GM19395 (cell line): ENCODE data around the gene EIF3A.
A peak's percentile ranks its signal among the peaks of the same experiment; 100 is the strongest.
"Not testable (repeated sequence)": the region's sequence is repeated elsewhere in the genome, so short reads cannot be mapped to it uniquely, and the experiment has no call there.

Experiments used
- ATAC-seq: cut with Tn5 transposase; IDR thresholded peaks from one replicate; pipeline ENCODE4 v1.9.1; 2021; ENCODE audit warnings: mild to moderate bottlenecking, moderate library complexity; ENCODE audit not compliant: unreplicated experiment

EIF3A gene

DNA sequence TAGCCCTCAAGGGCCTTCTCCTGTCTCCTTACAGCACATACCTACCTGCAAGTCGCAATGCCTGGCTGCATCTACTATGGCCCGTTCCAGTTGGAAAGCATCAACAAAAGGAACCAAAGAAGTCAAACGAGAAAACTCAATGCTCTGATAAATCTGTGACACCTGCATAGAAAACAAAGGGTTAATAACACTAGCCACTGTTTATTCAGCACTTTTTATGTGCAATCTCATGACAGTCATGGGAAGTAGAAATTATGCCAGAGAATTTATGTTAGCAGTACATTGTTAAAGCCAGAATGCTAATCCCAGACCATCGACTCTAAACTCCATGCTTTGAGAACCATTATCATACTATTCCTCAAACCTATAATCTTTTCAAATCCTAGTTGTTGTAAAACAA, 21.1 kb downstream of the EIF3A start:
- no peak for ATAC-seq

DNA sequence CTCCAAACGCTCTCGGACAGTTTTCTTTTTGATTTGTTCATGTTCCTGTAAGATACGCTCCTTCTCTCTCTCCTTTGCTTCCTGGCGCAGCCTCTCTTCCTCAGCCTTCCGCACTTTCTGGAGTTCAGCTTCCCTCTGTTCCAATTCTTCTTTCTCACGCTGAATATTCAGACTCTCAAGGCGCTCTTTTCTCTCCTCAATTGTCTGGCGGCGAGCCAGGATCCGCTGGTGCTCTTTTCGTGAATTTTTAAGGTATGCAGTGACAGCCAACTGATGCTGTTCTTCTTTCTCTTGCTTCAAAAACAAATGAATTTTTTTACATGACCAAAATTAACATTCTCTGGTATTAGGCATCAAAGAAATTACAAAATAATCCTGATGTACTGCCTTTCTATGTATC, 22.6 kb downstream of the EIF3A start:
- no peak for ATAC-seq

DNA sequence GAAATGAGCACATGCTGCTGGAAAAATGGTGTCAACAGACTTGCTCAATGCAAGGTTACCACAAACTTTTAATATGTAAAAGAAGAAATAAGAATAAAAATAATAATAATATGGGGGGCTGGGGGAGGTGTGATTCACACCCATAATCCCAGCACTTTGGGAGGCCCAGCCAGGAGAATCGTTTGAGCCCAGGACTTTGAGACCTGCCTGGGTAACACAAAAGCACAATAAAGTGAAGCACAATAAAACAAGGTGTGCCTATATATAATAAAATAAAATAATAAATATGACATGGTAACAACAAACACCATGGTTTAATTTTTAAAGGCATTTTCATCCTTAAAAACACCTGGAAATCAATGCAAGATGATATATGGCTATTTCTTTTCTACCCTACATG, 25.1 kb downstream of the EIF3A start:
- ATAC-seq = no peak

DNA sequence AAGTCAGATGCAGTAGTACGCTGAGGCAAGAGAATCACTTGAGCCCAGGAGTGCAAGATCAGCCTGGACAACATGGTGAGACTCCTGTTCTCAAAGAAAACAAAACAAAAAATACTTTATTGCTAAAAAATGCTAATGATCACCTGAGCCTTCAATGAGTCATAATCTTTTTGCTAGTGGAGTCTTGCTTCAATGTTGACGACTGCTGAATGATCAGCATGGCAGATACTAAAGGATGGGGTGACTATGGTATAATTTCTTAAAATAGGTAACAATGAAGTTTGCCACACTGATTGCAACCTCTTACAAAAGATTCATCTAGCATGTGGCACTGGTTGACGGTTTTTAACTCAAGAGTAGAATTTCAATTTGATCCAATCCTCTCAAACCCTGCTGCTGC, 28.8 kb downstream of the EIF3A start:
- ATAC-seq = no peak

DNA sequence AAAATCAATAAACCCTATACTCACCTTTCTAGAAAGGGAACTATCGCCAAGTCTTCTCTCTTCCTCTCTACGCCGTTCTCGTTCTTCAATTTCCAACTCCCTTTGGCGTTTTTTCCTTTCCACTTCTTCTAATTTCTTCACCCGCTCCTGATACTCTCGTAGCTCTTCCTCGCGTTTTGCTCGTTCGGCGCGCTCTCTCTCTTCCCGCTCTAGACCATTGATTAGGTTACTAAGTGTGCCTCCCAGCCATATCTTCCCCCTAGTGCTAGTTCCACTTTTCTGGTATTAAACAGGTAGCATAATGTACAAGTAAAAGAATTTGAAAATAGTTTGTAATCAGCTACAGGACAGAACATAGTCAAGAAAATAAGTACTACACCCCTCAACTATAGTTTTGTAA, 30.8 kb downstream of the EIF3A start:
- ATAC-seq = no peak

DNA sequence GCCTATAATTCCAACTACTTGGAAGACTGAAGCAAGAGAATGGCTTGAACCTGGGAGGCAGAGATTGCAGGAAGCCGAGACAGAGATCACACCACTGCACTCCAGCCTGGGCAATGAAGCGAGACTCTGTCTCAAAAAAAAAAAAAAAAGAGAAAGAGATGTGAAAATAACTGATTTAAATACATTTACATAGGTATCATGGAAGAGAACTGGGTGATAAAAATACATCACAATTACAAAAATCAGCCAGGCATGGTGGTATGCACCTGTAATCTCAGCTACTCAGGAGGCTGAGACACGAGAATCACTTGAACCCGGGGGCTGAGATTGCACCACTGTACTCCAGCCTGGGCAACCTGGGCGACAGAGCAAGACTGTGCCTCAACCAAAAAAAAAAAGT, 31.3 kb downstream of the EIF3A start:
- no peak for ATAC-seq

DNA sequence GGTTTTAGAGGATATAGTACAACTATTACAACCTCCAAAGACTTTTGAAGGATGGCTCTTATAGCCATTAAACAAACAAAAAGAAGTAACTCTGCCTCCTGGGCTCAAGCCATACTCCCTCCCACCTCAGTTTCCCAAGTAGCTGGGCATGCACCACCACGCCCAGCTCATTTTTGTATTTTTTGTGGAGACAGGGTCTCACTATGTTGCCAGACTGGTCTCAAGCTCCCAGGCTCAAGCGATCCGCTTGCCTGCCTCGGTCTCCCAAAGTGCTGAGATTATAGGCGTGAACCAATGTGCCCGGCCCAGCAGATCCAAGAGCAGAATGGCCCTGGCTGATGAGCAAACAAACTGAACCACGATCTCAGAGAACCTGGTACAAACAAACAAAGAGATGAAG, 35.1 kb downstream of the EIF3A start:
- no peak for ATAC-seq

DNA sequence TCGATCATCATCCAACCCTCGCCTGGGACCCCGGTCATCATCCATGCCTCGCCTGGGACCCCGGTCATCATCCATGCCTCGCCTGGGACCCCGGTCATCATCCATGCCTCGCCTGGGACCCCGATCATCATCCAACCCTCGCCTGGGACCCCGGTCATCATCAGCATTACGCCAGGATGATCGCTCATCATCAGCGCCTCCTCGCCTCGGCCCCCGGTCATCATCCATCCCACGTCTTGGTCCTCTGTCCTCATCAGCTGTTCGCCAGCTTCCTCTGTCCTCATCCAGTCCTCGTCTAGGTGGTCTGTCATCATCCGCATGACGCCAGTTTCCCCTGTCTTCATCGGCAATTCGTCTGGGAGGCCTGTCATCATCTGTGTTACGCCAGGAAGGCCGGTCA, 38.4 kb downstream of the EIF3A start:
- no peak for ATAC-seq

DNA sequence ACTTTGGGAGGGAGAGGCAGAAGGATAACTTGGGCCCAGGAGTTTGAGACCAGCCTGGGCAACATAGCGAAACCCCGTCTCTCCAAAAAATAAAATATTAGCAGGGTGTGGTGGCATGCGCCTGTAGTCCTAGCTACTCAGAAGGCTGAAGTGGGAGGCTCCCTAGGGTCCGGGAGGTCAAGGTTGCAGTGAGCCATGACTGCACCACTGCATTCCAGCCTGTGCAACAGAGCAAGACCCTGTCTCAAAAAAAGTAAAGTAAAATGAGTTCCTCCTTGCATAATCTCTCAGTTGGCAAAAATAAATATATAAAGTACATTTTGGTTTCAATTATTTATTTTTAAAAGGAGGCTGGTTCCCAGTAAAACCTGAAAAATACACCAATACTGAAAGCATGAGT, 39.3 kb downstream of the EIF3A start:
- no peak for ATAC-seq

DNA sequence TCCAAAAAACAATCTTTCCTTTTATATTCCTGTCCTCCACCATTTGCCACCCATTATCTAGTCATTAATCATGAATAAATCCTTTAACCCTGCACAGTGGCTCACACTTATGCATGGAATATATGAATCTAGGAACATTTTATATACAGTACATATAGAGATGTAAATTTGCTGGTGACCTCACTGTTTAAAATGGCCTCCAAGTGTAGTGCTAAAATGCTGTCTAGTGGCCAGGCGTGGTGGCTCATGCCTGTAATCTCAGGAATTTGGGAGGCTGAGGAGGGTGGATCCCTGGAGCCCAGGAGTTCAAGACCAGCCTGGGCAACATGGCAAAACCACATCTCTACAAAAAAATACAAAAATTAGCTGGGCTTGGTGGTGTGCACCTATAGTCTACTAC, 41.5 kb downstream of the EIF3A start:
- ATAC-seq = no peak

DNA sequence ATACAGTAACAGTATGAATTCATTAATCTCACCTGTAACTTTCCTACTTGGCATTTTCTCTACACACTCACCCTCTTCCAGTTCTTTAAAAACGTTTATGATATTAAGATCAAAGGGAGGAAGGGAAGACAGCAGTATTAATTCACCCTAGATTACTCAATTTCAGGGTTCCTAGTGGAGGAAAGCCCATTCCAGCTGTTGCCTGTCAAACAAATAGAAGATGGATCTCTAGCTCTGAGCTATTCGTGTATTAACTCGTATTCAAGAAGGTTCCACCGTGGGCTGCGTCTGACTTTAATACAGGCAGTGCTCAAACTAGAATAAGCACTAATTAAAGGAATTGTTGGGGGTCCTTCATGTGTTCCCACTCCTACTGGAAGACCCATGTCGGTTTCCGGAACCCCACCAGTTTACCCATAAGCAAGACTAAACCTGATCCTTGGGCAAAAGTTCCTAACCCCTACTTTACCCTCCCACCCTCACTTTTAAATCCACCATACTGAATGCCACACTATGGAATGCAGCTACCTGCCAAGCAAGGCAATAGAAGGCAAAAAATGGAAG, 49.0 kb downstream of the EIF3A start:
- ATAC-seq = no peak

DNA sequence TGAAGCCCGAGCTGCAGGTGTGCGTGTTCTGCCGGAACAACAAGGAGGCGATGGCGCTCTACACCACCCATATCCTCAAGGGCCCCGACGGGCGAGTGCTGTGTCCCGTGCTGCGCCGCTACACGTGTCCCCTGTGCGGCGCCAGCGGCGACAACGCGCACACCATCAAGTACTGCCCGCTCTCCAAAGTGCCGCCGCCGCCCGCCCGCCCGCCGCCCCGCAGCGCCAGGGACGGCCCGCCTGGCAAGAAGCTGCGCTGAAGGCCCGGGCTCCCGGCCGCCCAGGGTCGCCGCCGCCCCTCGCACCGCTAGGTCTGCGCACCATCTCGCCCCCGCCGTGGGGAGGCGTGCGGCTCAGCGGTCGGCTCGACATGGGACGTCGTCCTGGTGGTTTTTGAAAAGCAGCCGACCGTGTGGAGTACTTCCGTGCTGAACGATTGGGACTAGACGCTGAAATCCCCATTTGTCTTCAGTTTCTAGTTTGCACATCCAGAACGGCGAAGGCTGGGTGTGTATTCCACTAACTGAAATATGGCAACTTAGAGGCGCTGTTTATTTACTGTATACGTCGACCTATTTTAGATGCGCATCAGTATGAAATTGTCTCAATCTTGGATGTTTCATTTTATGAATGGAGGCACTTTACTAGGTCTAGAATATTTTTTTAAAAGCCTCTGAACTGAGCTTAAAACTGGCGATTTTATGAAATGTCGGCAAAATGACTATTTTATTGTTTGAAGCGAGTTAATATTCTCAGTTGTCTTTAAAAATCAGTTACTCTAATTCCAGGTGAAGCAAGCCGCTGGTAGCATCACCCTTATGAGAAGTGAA, 50.0 kb downstream of the EIF3A start:
- ATAC-seq = peak; percentile 63

DNA sequence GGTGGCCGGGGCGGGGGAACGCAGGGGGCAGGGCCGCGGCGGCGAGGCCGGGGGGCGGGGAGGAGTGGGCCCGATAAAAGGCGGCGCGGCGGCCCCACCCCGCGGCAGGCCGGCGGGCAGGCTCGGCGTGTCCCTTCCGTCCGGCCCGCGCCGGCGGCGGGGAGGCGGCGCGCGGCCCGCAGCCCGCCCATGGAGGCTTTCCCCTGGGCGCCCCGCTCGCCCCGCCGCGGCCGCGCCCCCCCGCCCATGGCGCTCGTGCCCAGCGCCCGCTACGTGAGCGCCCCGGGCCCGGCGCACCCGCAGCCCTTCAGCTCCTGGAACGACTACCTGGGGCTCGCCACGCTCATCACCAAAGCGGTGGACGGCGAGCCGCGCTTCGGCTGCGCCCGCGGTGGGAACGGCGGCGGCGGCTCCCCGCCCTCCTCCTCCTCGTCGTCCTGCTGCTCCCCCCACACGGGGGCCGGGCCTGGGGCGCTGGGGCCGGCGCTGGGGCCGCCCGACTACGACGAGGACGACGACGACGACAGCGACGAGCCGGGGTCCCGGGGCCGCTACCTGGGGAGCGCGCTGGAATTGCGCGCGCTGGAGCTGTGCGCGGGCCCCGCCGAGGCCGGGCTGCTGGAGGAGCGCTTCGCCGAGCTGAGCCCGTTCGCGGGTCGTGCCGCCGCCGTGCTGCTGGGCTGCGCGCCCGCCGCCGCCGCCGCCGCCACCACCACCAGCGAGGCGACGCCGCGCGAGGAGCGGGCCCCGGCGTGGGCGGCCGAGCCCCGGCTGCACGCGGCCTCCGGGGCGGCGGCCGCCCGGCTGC, 50.8 kb downstream of the EIF3A start, which contains the start of gene NANOS1:
NANOS1 (plus strand) TSS at position 102 of the 808 bp plus-strand sequence; CDS start at position 190, 88 bp downstream.
- peak; percentile 16 for ATAC-seq

DNA sequence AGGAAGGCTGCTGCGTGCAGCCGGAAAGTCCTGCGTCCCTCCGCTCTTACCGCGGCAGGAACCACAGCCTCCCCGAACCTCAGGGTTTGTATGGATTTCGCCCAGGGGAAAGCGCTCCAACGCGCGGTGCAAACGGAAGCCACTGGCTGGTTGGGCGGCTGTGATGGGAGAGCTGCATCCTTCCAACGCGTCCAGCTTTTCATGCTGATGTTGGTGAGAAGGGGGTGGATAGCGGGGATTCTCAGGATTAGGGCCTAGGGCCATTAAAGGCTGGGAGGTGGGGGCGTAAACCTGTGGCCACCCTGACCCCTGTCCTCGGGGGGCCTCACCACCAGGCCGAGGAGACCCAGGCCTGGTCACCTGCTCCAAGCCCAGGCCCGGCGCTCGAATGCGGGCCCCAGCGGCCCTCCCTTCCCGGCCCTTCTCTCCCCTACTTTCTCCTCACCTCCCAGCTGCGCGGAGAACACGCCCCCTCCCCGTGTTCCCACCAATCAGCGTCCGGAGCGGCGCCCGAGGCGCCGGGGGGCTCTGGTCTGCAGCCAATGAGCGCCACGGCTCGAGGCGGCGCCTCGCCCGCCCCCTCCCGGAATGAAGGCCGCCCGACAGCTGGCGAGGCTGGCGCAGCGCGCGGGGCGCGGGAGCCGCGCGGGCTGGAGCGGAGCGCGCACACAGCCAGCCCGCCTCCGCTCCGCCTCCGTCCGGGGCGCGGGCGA, 51.6 kb downstream of the EIF3A start:
- ATAC-seq = peak; percentile 55

DNA sequence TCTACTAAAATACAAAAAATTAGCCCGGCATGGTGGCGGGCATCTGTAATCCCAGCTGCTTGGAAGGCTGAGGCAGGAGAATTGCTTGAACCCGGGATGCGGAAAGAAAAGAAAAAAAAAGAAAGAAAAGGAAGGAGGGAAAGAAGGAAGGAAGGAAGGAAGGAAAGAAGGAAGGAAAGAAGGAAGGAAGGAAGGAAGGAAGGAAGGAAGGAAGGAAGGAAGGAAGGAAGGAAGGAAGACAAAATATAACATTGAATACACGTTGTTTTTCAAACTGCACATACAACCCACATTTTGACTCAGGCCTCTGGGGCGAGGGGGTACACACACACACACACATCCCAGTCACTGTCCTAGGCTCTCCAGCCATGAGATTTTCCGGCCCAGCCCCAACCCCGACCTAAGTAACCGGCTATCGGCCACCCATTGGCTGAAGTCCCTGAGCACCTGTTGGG, 52.1 kb downstream of the EIF3A start:
- not testable (repeated sequence) for ATAC-seq

DNA sequence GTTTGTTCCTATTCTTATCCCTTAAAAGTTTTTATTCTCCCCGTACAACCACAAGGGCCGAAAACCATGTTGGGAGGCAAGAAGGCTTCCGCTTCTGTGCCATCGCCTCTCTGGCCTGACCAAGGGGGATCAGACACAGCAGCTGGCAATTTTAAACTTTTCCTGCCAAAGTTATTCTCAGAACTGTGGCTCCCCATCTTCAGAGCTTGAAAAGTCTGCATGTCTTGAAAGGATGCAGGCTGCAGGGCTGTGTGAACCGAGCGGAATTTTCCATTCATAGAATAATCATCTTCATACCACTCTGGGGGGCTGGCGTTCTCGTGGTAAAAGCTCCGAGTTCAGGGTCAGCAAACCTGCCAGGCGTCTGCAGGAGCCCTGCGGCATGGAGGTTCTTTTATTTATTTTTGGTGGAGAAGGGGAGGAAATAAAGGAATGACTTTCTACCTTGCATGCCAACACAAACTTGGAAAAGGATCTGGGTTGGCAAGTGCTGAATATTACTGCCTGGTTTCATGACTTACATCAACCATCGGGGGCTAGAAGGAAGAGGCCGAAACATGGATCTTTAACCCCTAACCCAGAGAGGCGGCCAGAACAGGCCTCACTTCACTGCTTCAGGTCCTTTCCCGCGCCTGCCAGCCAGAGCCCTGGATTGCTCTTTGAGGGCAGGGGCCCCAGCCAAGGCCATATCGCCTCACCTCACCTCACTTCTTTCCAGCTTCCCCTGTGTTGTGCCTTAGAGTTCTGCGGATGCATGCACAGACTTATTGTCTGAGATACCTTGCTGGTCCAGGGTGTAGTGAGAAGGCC, 54.1 kb downstream of the EIF3A start:
- no peak for ATAC-seq

DNA sequence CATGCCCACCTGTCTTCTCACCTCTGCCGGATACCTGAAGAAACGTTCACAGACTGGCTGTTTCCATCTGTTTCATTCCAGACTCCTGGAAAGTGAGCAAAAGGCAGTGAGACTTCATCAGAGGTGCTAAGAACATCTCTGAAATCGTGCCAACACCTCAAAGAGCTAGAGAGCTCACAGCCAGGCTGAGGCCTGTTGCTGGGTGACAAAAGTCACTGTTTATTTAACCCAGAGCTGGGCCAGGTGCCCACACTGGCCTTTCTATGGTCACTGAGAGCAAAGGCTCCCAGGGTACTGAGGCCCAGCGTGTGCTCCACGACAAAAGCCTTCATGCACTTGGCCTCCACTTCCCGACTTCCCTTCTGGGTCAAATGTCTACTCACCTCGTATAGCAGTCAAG, 54.8 kb downstream of the EIF3A start:
- no peak for ATAC-seq

DNA sequence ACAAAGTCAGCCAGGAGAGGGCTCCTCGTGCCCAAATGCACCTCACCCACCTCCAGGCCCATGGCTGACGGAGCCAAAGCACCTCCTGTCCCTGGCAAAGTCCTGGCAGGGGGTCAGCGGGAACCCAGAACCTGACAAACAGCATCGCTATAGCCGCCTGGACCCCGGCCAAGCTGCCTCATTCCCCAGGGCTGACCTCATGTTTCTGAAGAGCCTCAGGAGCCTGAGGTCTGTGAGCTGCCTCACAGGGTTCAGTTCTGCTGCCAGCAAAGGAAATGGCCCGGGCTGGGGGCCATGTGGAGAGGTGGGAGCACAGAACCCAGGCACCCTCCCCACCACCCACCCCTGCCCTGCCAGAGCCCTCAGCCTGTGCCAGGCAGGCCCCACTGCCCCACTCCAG, 55.3 kb downstream of the EIF3A start:
- ATAC-seq = no peak

DNA sequence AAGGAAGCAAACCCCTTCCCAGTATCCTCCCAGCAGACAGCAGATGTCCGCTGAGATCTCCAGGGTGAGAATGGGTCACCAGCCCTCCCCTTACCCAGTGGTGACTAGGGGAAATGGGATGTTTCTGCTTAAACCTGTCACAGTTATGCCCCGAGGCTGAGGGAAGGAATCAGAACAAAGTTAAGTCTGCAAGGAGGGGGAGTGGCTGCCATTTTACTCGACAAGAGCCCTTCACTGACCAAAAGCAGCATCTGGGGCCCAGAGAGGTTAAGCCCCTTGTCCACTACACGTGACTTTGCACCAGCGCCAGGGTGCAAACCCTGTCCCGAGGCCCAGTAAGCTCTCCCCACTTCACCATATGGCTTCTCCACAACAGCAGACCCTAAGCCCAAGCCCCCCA, 55.7 kb downstream of the EIF3A start:
- ATAC-seq = no peak

DNA sequence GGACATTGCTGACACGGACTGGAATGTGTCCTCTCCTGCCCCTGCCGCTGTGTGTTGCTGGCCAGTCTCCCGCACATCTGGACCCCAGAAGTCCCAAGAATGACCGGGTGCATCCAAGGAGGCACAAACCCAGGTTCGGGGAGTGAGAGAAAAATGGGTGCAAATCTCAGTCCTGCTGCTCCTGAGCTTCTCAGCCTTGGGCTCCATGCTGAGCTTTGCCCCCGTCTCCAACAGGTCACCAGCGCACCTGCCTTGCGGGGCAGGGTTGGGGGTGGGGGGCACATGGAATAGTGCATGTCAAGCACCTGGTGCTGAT, 57.1 kb downstream of the EIF3A start:
- no peak for ATAC-seq
